ENCODE measurements around the gene TEX261. TPM values are rescaled to one million over a fixed set of nuclear protein-coding genes. Genes with fewer than 3 reads are reported as not detected.

The TEX261 gene
- total and polyA plus RNA-seq, 4 experiments from 2014 or later, result 39.6 to 70.0 (median 52.1) TPM

GRCh38 chr2:70985956-70986355, 8.7 kb downstream of the TEX261 start:
- DNase-seq, result no peak
- H3K27ac ChIP-seq (ENCODE audit: low read depth, low read length), result no peak overlapping the region
- H3K4me3 ChIP-seq (ENCODE audit: low read length in 2 of 2), result no peak overlapping the region
- intact Hi-C loops (cut with micrococcal nuclease), result loop anchor here (1.0 to 2.0 kb wide), 3 partner anchors 9 to 21 kb away; no protein-coding TSS in a partner anchor
- Mint-ChIP-seq H3K4me1 (peaks cover 9 to 34% (median 17%) of the 10 kb centered on the region in 4 donors), H3K9me3 (no peaks in the 10 kb centered on the region), H3K27ac (peak overlapping the region in 6 of 7 donors; percentile 3 to 84 (median 25)), H3K27me3 (no peaks in the 10 kb centered on the region), H3K4me3 (no peak overlapping the region), H3K36me3 (peaks cover 35 to 44% of the 10 kb centered on the region in 2 donors)
- ChIA-PET POLR2A (ENCODE audit: partially characterized antibody) (interaction anchor here (1.3 kb wide), 1 partner anchor 83 kb away, joined by 3 read pairs; the partner anchor contains the start of gene NAGK), CTCF (ENCODE audit: partially characterized antibody) (interaction anchor here (0.9 to 6.7 kb wide), 3 partner anchors 10 to 20 kb away, joined by 5 to 75 read pairs (median 71); no protein-coding TSS in a partner anchor)
- no peaks in the 10 kb centered on the region for H3K9me3 ChIP-seq (ENCODE audit: control insufficient read depth in 1 of 2, low read length in 2 of 2)
- peaks cover 8% of the 10 kb centered on the region for H3K4me1 ChIP-seq (ENCODE audit: insufficient read depth, low read length)
- H3K27me3 ChIP-seq (ENCODE audit: insufficient read depth, low read length), result no peaks in the 10 kb centered on the region
- peaks cover 50% of the 10 kb centered on the region for H3K36me3 ChIP-seq (ENCODE audit: insufficient read depth, low read length)

DNA sequence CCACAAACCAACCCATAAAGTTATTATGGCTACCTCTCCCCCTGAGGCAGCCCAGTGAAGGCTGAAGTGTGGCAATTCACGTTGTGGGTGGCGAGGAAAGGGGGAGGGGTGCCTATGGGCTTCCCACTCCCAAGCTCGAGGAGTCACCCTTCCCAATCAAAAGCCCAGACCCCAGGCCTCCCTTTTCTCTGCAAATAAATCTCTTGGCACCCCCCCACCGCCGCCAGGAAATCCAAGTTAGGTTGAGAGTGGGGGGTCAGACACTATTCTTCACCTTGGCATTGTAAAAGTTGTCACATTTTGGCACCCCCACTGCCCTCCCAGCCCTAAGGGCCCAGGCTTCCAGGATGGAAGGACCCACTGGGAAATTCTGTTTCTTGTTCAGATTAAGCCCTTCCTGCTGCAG, 9.4 kb downstream of the TEX261 start:
- H3K27ac Mint-ChIP-seq, result peak overlapping the region in 2 of 7 donors; percentile 12 to 84
- Histone ChIP-seq H3K27me3 (ENCODE audit: insufficient read depth, low read length) (no peaks in the 10 kb centered on the region), H3K36me3 (ENCODE audit: insufficient read depth, low read length) (peaks cover 44% of the 10 kb centered on the region), H3K27ac (ENCODE audit: low read depth, low read length) (no peak overlapping the region), H3K4me3 (ENCODE audit: low read length in 2 of 2) (no peak overlapping the region), H3K4me1 (ENCODE audit: insufficient read depth, low read length) (peaks cover 8% of the 10 kb centered on the region), H3K9me3 (ENCODE audit: control insufficient read depth in 1 of 2, low read length in 2 of 2) (no peaks in the 10 kb centered on the region)
- intact Hi-C loops (cut with micrococcal nuclease), result loop anchor here (1.0 to 2.0 kb wide), 3 partner anchors 10 to 20 kb away; no protein-coding TSS in a partner anchor
- peak overlapping the region in 1 of 8 donors; percentile 35 for H3K4me3 Mint-ChIP-seq
- H3K27me3 Mint-ChIP-seq, result no peaks in the 10 kb centered on the region
- no peak for DNase-seq
- ChIA-PET CTCF (ENCODE audit: partially characterized antibody) (interaction anchor here (1.6 to 6.7 kb wide), 5 partner anchors 8 to 84 kb away, joined by 3 to 75 read pairs (median 38); no protein-coding TSS in a partner anchor), POLR2A (ENCODE audit: partially characterized antibody) (interaction anchor here (1.0 to 1.6 kb wide), 7 partner anchors 9 to 83 kb away, joined by 3 to 6 read pairs (median 4); partner anchors contain the start of genes NAGK and TEX261)
- peaks cover 29 to 38% of the 10 kb centered on the region in 2 donors for H3K36me3 Mint-ChIP-seq
- H3K9me3 Mint-ChIP-seq, result no peaks in the 10 kb centered on the region
- H3K4me1 Mint-ChIP-seq, result peaks cover 9 to 30% (median 15%) of the 10 kb centered on the region in 4 donors

DNA sequence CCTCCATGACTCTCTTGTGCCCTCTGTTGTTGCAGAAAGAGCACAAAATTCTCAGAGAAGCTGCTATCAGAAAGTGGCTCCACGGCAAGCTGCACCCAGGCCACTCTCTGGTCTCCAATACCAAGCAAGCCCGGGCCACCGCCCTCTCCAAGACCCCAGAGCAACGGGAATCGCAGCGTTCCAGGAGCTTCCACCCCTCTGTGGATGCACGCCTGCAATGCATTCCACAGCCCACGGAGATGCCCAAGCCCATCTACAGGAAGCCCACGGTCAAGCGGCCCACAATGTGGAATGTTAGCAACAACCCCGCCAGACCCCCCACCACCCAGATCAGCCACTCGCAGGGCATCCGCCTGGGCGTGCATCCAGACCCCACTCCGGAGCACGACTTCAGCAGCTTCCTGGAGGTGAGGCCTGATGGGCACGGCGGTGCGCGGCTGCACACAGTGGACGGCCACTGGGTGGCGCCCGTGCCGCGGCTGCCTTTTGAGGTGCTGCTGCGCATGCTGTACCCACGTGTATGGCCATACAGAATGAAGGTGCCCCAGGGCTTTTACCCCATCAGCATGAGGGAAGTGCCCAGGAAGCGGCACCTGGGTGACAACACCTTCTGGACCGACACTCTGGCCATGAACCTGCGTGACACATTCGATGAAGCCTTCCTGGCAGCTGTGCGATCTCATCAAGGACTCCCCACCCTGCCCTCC, 9.9 kb downstream of the TEX261 start:
- peak; percentile 77 to 80 (median 79) for DNase-seq
- intact Hi-C loops (cut with micrococcal nuclease), result loop anchor here (1.0 to 2.0 kb wide), 3 partner anchors 11 to 20 kb away; no protein-coding TSS in a partner anchor
- H3K4me3 Mint-ChIP-seq, result peak overlapping the region in 6 of 8 donors; percentile 6 to 51 (median 38)
- H3K9me3 Mint-ChIP-seq, result no peaks in the 10 kb centered on the region
- Histone ChIP-seq H3K27me3 (ENCODE audit: insufficient read depth, low read length) (no peaks in the 10 kb centered on the region), H3K4me3 (ENCODE audit: low read length in 2 of 2) (no peak overlapping the region), H3K9me3 (ENCODE audit: control insufficient read depth in 1 of 2, low read length in 2 of 2) (no peaks in the 10 kb centered on the region), H3K4me1 (ENCODE audit: insufficient read depth, low read length) (peaks cover 8% of the 10 kb centered on the region), H3K36me3 (ENCODE audit: insufficient read depth, low read length) (peaks cover 38% of the 10 kb centered on the region), H3K27ac (ENCODE audit: low read depth, low read length) (no peak overlapping the region)
- peaks cover 9 to 30% (median 15%) of the 10 kb centered on the region in 4 donors for H3K4me1 Mint-ChIP-seq
- H3K27me3 Mint-ChIP-seq, result no peaks in the 10 kb centered on the region
- POLR2A ChIA-PET (ENCODE audit: partially characterized antibody), result interaction anchor here (0.5 to 1.6 kb wide), 8 partner anchors 10 to 83 kb away, joined by 3 to 6 read pairs (median 4); partner anchors contain the start of genes NAGK and TEX261
- CTCF ChIA-PET (ENCODE audit: partially characterized antibody), result interaction anchor here (0.6 to 6.7 kb wide), 11 partner anchors 9 to 1091 kb away, joined by 3 to 75 read pairs (median 4); partner anchors contain the start of gene SNRNP27
- H3K27ac Mint-ChIP-seq, result peak overlapping the region in 3 of 7 donors; percentile 9 to 29 (median 27)
- H3K36me3 Mint-ChIP-seq, result peaks cover 29 to 36% of the 10 kb centered on the region in 2 donors

DNA sequence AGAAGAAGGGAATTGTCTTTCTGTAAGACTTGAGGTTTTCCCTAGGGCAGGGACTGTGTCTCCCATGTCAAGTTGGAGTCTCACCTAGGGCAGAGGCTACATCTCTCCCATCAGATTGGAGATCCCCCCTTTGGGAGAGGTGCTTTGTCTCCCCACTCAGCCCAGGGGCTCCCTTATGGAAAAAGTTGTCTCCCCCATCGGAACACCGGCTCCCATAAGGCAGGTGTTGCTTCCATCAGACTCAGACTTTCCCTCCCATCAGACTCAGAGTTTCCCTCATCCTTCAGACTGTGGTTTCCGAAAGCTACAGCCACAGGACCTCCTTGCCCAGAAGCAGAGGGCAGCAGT, 10.5 kb downstream of the TEX261 start:
- peaks cover 8% of the 10 kb centered on the region for H3K4me1 ChIP-seq (ENCODE audit: insufficient read depth, low read length)
- ChIA-PET POLR2A (ENCODE audit: partially characterized antibody) (interaction anchor here (0.5 to 1.6 kb wide), 8 partner anchors 10 to 84 kb away, joined by 3 to 6 read pairs (median 4); partner anchors contain the start of genes NAGK and TEX261), CTCF (ENCODE audit: partially characterized antibody) (interaction anchor here (0.6 to 6.7 kb wide), 11 partner anchors 9 to 1091 kb away, joined by 3 to 75 read pairs (median 4); partner anchors contain the start of gene SNRNP27)
- H3K4me3 ChIP-seq (ENCODE audit: low read length in 2 of 2), result no peak overlapping the region
- Mint-ChIP-seq H3K4me1 (peaks cover 9 to 30% (median 17%) of the 10 kb centered on the region in 4 donors), H3K27me3 (no peaks in the 10 kb centered on the region), H3K27ac (peak overlapping the region in 2 of 7 donors; percentile 9 to 29), H3K9me3 (no peaks in the 10 kb centered on the region), H3K36me3 (peaks cover 29 to 33% of the 10 kb centered on the region in 2 donors), H3K4me3 (peak overlapping the region in 1 of 8 donors; percentile 44)
- DNase-seq, result no peak
- intact Hi-C loops (cut with micrococcal nuclease), result loop anchor here (2.0 kb wide), 2 partner anchors 17 to 19 kb away; no protein-coding TSS in a partner anchor
- H3K9me3 ChIP-seq (ENCODE audit: control insufficient read depth in 1 of 2, low read length in 2 of 2), result no peaks in the 10 kb centered on the region
- H3K27ac ChIP-seq (ENCODE audit: low read depth, low read length), result no peak overlapping the region
- no peaks in the 10 kb centered on the region for H3K27me3 ChIP-seq (ENCODE audit: insufficient read depth, low read length)
- peaks cover 33% of the 10 kb centered on the region for H3K36me3 ChIP-seq (ENCODE audit: insufficient read depth, low read length)

DNA sequence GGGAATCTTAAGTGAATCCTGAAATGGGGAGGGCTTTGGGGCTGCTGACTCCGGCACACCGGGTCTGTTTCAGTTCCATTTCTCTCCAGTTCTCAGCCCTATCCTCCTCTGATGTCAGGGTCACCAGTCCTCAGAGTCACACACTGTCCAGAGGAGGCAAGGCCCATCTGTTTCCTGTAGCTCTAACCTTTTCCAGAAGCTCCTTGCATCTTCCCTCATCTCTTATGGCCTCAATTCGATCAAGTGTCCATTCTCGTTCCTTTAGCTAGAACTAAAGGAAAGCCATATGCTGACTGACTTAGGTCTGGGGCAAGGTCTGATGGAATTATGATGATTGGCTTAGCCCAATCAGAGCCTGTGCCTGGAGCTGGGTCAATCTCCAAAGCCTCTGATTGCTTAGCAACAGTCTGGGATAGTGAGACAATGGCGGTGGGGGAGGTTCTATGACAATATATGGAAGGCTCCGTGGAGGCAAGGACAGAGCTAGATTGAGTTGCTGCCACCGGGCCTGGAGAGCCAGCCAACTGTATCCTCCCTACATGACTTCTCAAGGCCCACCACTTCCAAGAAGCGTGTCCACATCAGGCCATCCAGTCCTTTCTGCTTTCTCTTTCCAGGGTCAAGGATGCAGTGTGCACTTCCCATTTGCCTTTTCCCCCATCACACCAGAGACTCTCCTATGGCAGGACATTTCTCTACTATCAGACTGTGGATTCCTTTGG, 11.0 kb downstream of the TEX261 start:
- H3K4me3 ChIP-seq (ENCODE audit: low read length in 2 of 2), result no peak overlapping the region
- H3K9me3 ChIP-seq (ENCODE audit: control insufficient read depth in 1 of 2, low read length in 2 of 2), result no peaks in the 10 kb centered on the region
- POLR2A ChIA-PET (ENCODE audit: partially characterized antibody), result interaction anchor here (1.0 to 1.6 kb wide), 4 partner anchors 9 to 18 kb away, joined by 3 to 4 read pairs (median 4); no protein-coding TSS in a partner anchor
- no peaks in the 10 kb centered on the region for H3K27me3 Mint-ChIP-seq
- intact Hi-C loops (cut with micrococcal nuclease), result loop anchor here (2.0 kb wide), 2 partner anchors 17 to 19 kb away; no protein-coding TSS in a partner anchor
- H3K27me3 ChIP-seq (ENCODE audit: insufficient read depth, low read length), result no peaks in the 10 kb centered on the region
- CTCF ChIA-PET (ENCODE audit: partially characterized antibody), result interaction anchor here (0.9 to 6.7 kb wide), 10 partner anchors 9 to 86 kb away, joined by 3 to 75 read pairs (median 4); no protein-coding TSS in a partner anchor
- peaks cover 9 to 30% (median 16%) of the 10 kb centered on the region in 4 donors for H3K4me1 Mint-ChIP-seq
- H3K4me1 ChIP-seq (ENCODE audit: insufficient read depth, low read length), result peaks cover 8% of the 10 kb centered on the region
- H3K36me3 ChIP-seq (ENCODE audit: insufficient read depth, low read length), result peaks cover 27% of the 10 kb centered on the region
- H3K4me3 Mint-ChIP-seq, result no peak overlapping the region
- H3K36me3 Mint-ChIP-seq, result peaks cover 25 to 28% of the 10 kb centered on the region in 2 donors
- no peaks in the 10 kb centered on the region for H3K9me3 Mint-ChIP-seq
- H3K27ac Mint-ChIP-seq, result peak overlapping the region in 1 of 7 donors; percentile 4
- no peak overlapping the region for H3K27ac ChIP-seq (ENCODE audit: low read depth, low read length)
- DNase-seq, result no peak

GRCh38 chr2:70982971-70983370, 11.7 kb downstream of the TEX261 start:
- DNase-seq, result no peak
- ChIA-PET POLR2A (ENCODE audit: partially characterized antibody) (no interaction called here), CTCF (ENCODE audit: partially characterized antibody) (interaction anchor here (0.9 to 6.7 kb wide), 7 partner anchors 10 to 34 kb away, joined by 3 to 75 read pairs (median 4); no protein-coding TSS in a partner anchor)
- peaks cover 22 to 24% of the 10 kb centered on the region in 2 donors for H3K36me3 Mint-ChIP-seq
- peaks cover 12% of the 10 kb centered on the region for H3K4me1 ChIP-seq (ENCODE audit: insufficient read depth, low read length)
- H3K4me3 ChIP-seq (ENCODE audit: low read length in 2 of 2), result no peak overlapping the region
- H3K36me3 ChIP-seq (ENCODE audit: insufficient read depth, low read length), result peaks cover 20% of the 10 kb centered on the region
- H3K27me3 ChIP-seq (ENCODE audit: insufficient read depth, low read length), result no peaks in the 10 kb centered on the region
- H3K27me3 Mint-ChIP-seq, result no peaks in the 10 kb centered on the region
- no peaks in the 10 kb centered on the region for H3K9me3 Mint-ChIP-seq
- H3K27ac Mint-ChIP-seq, result peak overlapping the region in 1 of 7 donors; percentile 59
- H3K9me3 ChIP-seq (ENCODE audit: control insufficient read depth in 1 of 2, low read length in 2 of 2), result no peaks in the 10 kb centered on the region
- H3K27ac ChIP-seq (ENCODE audit: low read depth, low read length), result no peak overlapping the region
- H3K4me1 Mint-ChIP-seq, result peaks cover 10 to 30% (median 18%) of the 10 kb centered on the region in 4 donors
- H3K4me3 Mint-ChIP-seq, result peak overlapping the region in 1 of 8 donors; percentile 23
- intact Hi-C loops (cut with micrococcal nuclease), result no loop called here
